ENCODE data around the gene C2CD4A.

The C2CD4A gene

DNA sequence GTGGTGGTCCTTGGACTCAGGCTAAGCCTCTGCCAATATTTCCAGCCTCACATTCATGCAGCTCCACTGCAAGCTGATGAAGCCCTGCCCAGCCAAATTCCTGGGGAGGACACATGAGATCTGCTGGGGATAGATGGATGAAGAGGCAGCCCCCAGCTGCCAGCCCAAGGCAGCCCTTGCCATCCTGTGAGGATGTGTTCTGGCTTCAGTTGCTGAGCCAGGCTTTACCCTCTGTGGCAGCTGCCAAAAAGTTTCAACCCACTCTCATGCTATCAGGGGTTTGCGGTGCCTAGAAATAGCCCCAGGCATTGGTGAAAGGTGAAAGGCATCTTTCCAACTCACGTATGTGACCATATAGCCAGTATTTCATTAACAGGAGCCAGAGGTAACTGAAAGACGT is 37.6 kb downstream of the C2CD4A start:
- FAIRE-seq = no peak

- no peak for FAIRE-seq
These were observed 38.1 kb downstream of the C2CD4A start for GRCh38 chr15:62104846-62105245.

DNA sequence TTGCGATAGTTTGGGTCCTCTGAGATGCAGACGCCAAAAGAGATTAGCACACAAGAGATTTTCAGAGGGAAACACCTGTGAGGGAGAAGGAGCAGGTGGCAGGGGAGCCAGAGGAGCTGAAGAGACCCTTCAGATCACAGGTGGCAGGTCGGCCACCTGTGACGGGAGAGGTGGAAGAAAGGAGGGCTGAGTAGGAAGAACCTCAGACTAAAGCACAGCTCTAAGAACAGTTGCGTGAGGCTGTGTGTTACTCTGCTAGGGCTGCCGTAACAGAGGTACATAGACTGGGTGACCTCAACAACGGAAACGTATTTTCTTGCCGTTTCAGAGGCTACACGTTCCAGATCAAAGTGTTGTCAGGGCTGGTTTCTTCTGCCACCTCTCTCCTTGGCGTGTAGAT is 38.5 kb downstream of the C2CD4A start:
- FAIRE-seq = no peak

GRCh38 chr15:62106096-62106495 is 39.3 kb downstream of the C2CD4A start:
- FAIRE-seq = no peak

- no peak for FAIRE-seq
These were observed 40.9 kb downstream of the C2CD4A start for GRCh38 chr15:62107571-62108121.

- FAIRE-seq = no peak
These were observed 41.6 kb downstream of the C2CD4A start for GRCh38 chr15:62108411-62108810.

GRCh38 chr15:62109437-62109836 is 42.7 kb downstream of the C2CD4A start:
- FAIRE-seq = no peak

DNA sequence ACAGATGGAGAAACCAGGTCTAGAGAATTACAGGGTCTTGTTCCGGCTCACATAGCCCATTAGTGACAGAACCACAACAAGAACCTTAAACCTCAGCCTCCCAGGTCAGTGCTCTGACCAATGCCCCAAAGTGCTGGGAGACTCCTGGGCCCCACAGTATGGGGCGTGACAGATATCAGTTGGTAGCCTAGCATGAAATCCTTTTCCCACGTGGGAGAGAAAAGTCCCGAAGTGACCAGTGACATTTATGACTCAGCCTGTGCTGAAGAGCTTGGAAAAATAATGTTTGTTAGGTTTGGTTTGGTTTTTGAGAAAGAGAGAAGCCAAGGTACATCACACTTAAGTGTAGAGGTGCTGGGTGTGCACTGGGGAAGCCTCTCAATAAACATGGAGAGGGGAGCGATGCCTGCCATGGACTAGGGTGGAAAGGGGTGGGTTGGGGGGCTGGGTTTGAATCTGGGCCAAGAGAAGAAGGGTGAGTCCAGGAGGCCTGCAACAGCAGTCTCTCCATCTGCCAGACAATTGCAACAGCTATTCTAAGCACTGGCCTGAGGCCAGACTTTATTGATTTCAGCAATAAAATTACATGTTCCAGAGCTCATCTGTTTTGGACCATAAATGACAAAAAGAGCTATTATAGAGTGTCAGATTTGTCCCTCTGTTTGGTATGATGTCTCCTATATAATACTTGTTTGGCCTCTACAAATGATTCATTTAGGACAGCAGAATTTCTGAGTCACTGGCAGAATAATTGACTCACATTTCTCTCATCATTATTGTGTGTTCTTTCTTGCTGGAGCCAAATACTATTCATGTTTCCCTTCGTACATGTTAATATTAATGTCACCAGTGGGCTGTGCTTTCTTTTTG is 43.4 kb downstream of the C2CD4A start:
- FAIRE-seq = no peak

GRCh38 chr15:62112081-62112480 is 45.3 kb downstream of the C2CD4A start:
- FAIRE-seq = no peak

GRCh38 chr15:62112616-62113593 is 46.1 kb downstream of the C2CD4A start:
- no peak for FAIRE-seq

DNA sequence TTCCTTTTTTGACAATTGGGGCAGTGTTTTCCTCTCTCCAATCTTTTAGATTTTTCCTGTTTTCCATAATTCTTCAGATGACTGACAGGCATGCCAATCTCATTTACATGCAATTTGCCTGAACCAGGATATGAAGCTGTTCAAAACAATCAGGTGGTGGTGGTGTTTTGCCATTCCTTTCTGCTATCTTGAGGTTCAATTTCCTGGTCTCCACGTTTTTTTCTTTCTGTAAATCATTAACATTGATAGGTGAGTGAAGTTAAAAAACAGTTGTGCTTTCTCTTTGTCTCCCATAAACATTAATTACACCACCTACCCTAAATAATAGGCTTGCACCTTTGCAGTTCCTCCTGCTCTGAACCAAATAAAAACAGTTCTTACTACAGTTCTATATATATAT is 49.1 kb downstream of the C2CD4A start:
- FAIRE-seq = no peak

- no peak for FAIRE-seq
These were observed 51.9 kb downstream of the C2CD4A start for GRCh38 chr15:62118520-62119226.

GRCh38 chr15:62119227-62119864 is 52.6 kb downstream of the C2CD4A start:
- no peak for FAIRE-seq

DNA sequence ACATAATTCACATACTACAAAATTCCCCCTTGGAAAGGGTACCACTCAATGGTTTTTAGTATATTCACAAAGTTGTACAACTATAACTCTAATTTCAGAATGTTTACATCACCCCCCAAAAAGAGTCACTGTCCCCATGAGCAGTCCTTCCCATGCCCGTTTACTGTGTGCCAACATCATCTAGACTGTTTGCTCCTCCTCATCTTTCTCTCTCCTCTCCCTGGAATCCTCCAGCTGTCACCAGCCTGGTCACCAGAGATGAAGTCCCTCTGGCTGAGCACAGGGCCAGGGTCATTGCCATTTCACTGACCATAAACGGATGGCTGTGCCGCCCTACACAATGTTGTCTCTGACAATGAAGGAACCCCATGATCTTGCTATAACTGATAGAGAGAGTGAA is 53.1 kb downstream of the C2CD4A start:
- no peak for FAIRE-seq

Measured in G401.6 (cell line).